Psoas muscle (tissue), 8 donors: ENCODE data around the gene TBPL1. TPM values are rescaled to one million over a fixed set of nuclear protein-coding genes. Genes with fewer than 3 reads are reported as not detected.

Experiments
- ATAC-seq, 4 donors: fragments of 200-7000 bp; cut with Tn5 transposase; one replicate each; pipeline ENCODE4 v1.9.1; 2020; ENCODE audit warnings: moderate library complexity in 3 of 4, mild to moderate bottlenecking in 2 of 4
- DNase-seq, 2 donors: peaks; one replicate each; pipeline ENCODE4 v3.0.0-alpha.2; 2020
- H3K27ac ChIP-seq: fragments of 200-600 bp; one replicate; pipeline ENCODE4 v1.8.0; 2022
- H3K27me3 ChIP-seq, 3 donors: fragments of 200-600 bp in 1 of 3; one replicate each; pipeline versions ENCODE4 v1.6.1 to v1.8.0; 2013 to 2022; ENCODE audit warnings: low read length in 2 of 3, mild to moderate bottlenecking in 2 of 3, moderate library complexity in 1 of 3; ENCODE audit not compliant: insufficient read depth in 3 of 3
- H3K36me3 ChIP-seq, 2 donors: fragments of 200-600 bp in 1 of 2; one replicate each; pipeline versions ENCODE4 v1.6.1 to v1.8.0; 2013 to 2022; ENCODE audit warnings: low read depth in 1 of 2, mild to moderate bottlenecking in 1 of 2, moderate library complexity in 1 of 2; ENCODE audit not compliant: insufficient read depth in 1 of 2
- H3K4me1 ChIP-seq: fragments of 200-600 bp; one replicate; pipeline ENCODE4 v1.8.0; 2022
- H3K4me3 ChIP-seq: fragments of 200-600 bp; one replicate; pipeline ENCODE4 v1.8.0; 2022; ENCODE audit warnings: mild to moderate bottlenecking
- H3K9me3 ChIP-seq: fragments of 200-600 bp; one replicate; pipeline ENCODE4 v1.8.0; 2022
- CTCF ChIP-seq: fragments of 200-600 bp; IDR thresholded peaks from one replicate; pipeline ENCODE4 v1.8.0; 2022; ENCODE audit warnings: antibody characterized with exemption
- WGBS, 3 donors: extraction: QIAGEN DNeasy Blood & Tissue Kit; methylation state at CpG; one replicate each; pipeline versions ENCODE4 v1.1.6 to v1.1.7; 2013; 5-methylcytosine and 5-hydroxymethylcytosine counted together
- intact Hi-C, 2 donors: fragments of 100-400 bp; cut with DNase I; formaldehyde crosslinking; loops; one replicate each; pipeline versions ENCODE4 v1.11.0 to v1.14.2; 2022
- polyA plus RNA-seq, 3 donors: library from polyadenylated mRNA; stranded (reverse); fragments of 200-250 nt; gene quantifications; one replicate each; pipeline ENCODE4 v1.2.3, GENCODE V29; 2013
- total RNA-seq, 4 donors: library from RNA; stranded (reverse); fragmentation: NEBNext Ultra II Directional in 2 of 4; extraction: Animal tissue kit (Norgen Biotek cat#: 25700) in 2 of 4; gene quantifications; one replicate each; pipeline versions ENCODE4 v1.2.1 to v1.2.4, GENCODE V29; 2021 to 2023
- donor health status: healthy with polysubstance abuse.
- donor health status: DM: no; HTN: no; CAD: no; lungs with moderate emphysema.
- donor health status: Bipolar disorder and iron deficiency.
- donor health status: healthy.
- donor health status: DM: yes; HTN: yes; CAD: no.
- donor health status: DM: no; HTN: no; CAD: no.
- donor health status: DM: no; HTN: no; CAD: no.
- donor health status: DM: yes; HTN: yes; CAD: no.

TBPL1 gene
- total and polyA plus RNA-seq, 7 donors = 7.5 to 17.7 (median 11.0) TPM

- H3K27ac ChIP-seq = no peak overlapping the region
- H3K4me3 ChIP-seq = no peak overlapping the region
- ATAC-seq (no peak), DNase-seq (no peak)
- H3K36me3 ChIP-seq = no peaks in the 10 kb centered on the region
- intact Hi-C loops = no loop called here
- H3K27me3 ChIP-seq = no peaks in the 10 kb centered on the region
- no peaks in the 10 kb centered on the region for H3K9me3 ChIP-seq
- WGBS, 3 donors = 74 to 85% (median 78%) methylated on average over 5 of the region's 5 CpGs
- TF ChIP-seq CTCF = no peak
- peaks cover 37% of the 10 kb centered on the region for H3K4me1 ChIP-seq
Observed at GRCh38 chr6:133955582-133956415, 2.8 kb downstream of the TBPL1 start.

GRCh38 chr6:133956416-133957049 lies 3.5 kb downstream of the TBPL1 start:
- no peak for TF ChIP-seq CTCF
- 87 to 97% (median 88%) methylated on average over 3 of the region's 3 CpGs for WGBS, 3 donors
- ATAC-seq (no peak), DNase-seq (no peak)
- intact Hi-C loops = no loop called here
- no peaks in the 10 kb centered on the region for H3K9me3 ChIP-seq
- H3K4me3 ChIP-seq = no peak overlapping the region
- H3K36me3 ChIP-seq = no peaks in the 10 kb centered on the region
- H3K27me3 ChIP-seq = no peaks in the 10 kb centered on the region
- H3K27ac ChIP-seq = no peak overlapping the region
- peaks cover 37% of the 10 kb centered on the region for H3K4me1 ChIP-seq

- no peak overlapping the region for H3K4me3 ChIP-seq
- H3K27ac ChIP-seq = no peak overlapping the region
- 90 to 92% (median 90%) methylated on average over 4 of the region's 4 CpGs for WGBS, 3 donors
- DNase-seq (no peak), ATAC-seq (no peak)
- no peaks in the 10 kb centered on the region for H3K9me3 ChIP-seq
- H3K4me1 ChIP-seq = peaks cover 37% of the 10 kb centered on the region
- H3K27me3 ChIP-seq = no peaks in the 10 kb centered on the region
- TF ChIP-seq CTCF = no peak
- no peaks in the 10 kb centered on the region for H3K36me3 ChIP-seq
- intact Hi-C loops = no loop called here
Observed at GRCh38 chr6:133957227-133957626, 4.2 kb downstream of the TBPL1 start.

GRCh38 chr6:133957780-133958242 lies 4.8 kb downstream of the TBPL1 start:
- no peaks in the 10 kb centered on the region for H3K27me3 ChIP-seq
- DNase-seq (no peak), ATAC-seq (no peak)
- no peaks in the 10 kb centered on the region for H3K36me3 ChIP-seq
- WGBS, 3 donors = 45 to 54% (median 47%) methylated on average over 2 of the region's 2 CpGs
- TF ChIP-seq CTCF = no peak
- no peak overlapping the region for H3K4me3 ChIP-seq
- H3K4me1 ChIP-seq = peaks cover 37% of the 10 kb centered on the region
- no peak overlapping the region for H3K27ac ChIP-seq
- H3K9me3 ChIP-seq = no peaks in the 10 kb centered on the region
- intact Hi-C loops = no loop called here
